OCI-M2 (cell line): ENCODE data around the gene DNER.
"Not testable (repeated sequence)": the region's sequence is repeated elsewhere in the genome, so short reads cannot be mapped to it uniquely, and the experiment has no call there.

Experiments used
- DNase-seq: peaks from one replicate; lab custom pipeline; 2025; ENCODE audit not compliant: unreplicated experiment; lab: John Stamatoyannopoulos, UW

Gene DNER

GRCh38 chr2:229714080-229714735 lies at the start of gene DNER:
Gene DNER, minus strand, starts transcription at chr2:229714555. Its CDS starts 132 bp downstream, at chr2:229714423.
- DNase-seq = no peak

GRCh38 chr2:229761663-229762062 lies 47.3 kb upstream of the DNER start:
- no peak for DNase-seq

- DNase-seq = not testable (repeated sequence)
Observed at GRCh38 chr2:229757462-229757861, 43.1 kb upstream of the DNER start.

- no peak for DNase-seq
Observed at GRCh38 chr2:229752970-229753729, 38.8 kb upstream of the DNER start.

GRCh38 chr2:229749779-229750178 lies 35.4 kb upstream of the DNER start:
- DNase-seq = no peak

GRCh38 chr2:229748950-229749349 lies 34.6 kb upstream of the DNER start:
- no peak for DNase-seq

- not testable (repeated sequence) for DNase-seq
Observed at GRCh38 chr2:229742691-229743090, 28.3 kb upstream of the DNER start.

- no peak for DNase-seq
Observed at GRCh38 chr2:229740279-229740678, 25.9 kb upstream of the DNER start.

GRCh38 chr2:229738024-229738625 lies 23.8 kb upstream of the DNER start:
- no peak for DNase-seq

- DNase-seq = no peak
Observed at GRCh38 chr2:229734410-229734809, 20.1 kb upstream of the DNER start.

- no peak for DNase-seq
Observed at GRCh38 chr2:229733611-229734245, 19.4 kb upstream of the DNER start.

- no peak for DNase-seq
Observed at GRCh38 chr2:229732897-229733296, 18.5 kb upstream of the DNER start.

- no peak for DNase-seq
Observed at GRCh38 chr2:229731916-229732315, 17.6 kb upstream of the DNER start.

- DNase-seq = no peak
Observed at GRCh38 chr2:229731363-229731762, 17.0 kb upstream of the DNER start.

GRCh38 chr2:229728370-229728769 lies 14.0 kb upstream of the DNER start:
- DNase-seq = no peak

- no peak for DNase-seq
Observed at GRCh38 chr2:229726643-229727042, 12.3 kb upstream of the DNER start.

GRCh38 chr2:229725716-229726574 lies 11.6 kb upstream of the DNER start:
- no peak for DNase-seq

- DNase-seq = not testable (repeated sequence)
Observed at GRCh38 chr2:229723192-229723591, 8.8 kb upstream of the DNER start.

- no peak for DNase-seq
Observed at GRCh38 chr2:229719926-229720647, 5.7 kb upstream of the DNER start.

GRCh38 chr2:229718057-229718456 lies 3.7 kb upstream of the DNER start:
- DNase-seq = no peak
